HG03354 (cell line): ENCODE results near the gene STON1.
A peak's percentile ranks its signal among the peaks of the same experiment; 100 is the strongest.
"Not testable (repeated sequence)": the region's sequence is repeated elsewhere in the genome, so short reads cannot be mapped to it uniquely, and the experiment has no call there.

Experiments
- ATAC-seq: cut with Tn5 transposase; IDR thresholded peaks from one replicate; pipeline ENCODE4 v1.9.1; 2021; ENCODE audit warnings: mild to moderate bottlenecking; ENCODE audit not compliant: unreplicated experiment, poor library complexity, severe bottlenecking

The STON1 gene

GRCh38 chr2:48527226-48527885 is 2.6 kb upstream of the STON1 start:
- no peak for ATAC-seq

DNA sequence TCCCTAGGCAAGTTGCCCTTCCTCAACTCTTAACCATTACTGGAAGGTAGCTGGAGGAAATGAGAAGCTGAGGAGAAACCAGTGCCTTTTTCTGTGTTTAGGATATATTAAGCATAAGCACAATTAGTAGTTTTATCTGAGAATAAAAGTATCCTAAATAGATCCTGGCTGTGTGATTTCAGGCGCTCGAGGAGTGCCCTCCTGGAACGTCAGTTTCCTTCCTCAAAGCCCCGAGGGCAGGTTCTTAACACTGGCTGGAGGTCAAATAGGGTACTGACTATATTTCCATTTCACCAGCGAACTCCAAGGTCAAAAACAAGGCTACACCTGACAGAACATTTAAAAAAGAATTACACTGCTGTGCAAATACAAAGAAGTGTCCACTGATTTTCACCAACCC is 1.5 kb upstream of the STON1 start:
- no peak for ATAC-seq

DNA sequence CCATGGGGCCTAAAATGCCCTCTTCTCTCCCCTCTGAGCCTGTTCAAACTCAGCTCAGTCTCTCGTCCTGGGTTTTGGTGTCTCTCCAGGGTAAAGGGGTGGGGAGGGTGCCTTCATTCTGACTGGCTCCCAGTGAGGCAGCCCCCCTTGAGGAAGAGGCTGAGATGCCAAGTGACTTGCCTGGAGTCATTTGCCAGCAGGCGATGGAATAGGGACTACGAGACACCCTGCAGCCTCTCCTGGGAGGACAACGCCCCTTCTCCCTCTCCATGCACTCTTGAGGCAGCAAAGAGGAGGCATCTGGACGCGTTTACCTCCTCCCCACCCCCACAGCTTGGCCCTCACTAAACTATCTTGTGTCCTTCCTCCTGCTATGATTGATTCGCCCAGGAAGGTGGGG is 760 bp upstream of the STON1 start:
- no peak for ATAC-seq

DNA sequence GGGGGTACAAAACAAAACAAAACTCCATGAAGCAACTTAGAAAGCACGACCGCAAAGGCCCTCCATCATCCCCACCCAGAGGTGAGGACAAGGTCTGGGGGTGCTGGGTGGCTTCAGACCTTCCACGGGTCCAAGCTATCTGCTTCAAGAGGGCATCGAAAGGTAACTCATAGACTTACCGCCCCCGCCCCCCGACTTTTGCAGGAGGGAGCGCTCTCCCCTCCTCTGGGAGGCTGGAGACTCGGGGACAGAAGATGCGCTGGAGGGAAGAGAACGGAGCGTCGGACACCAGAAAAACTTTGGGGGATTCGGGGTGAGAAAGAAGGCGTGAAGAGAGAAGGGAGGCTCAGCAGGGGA is 300 bp upstream of the STON1 start:
- ATAC-seq, result peak; percentile 5

- no peak for ATAC-seq
These were observed 1.2 kb downstream of the STON1 start for GRCh38 chr2:48531141-48531648.

DNA sequence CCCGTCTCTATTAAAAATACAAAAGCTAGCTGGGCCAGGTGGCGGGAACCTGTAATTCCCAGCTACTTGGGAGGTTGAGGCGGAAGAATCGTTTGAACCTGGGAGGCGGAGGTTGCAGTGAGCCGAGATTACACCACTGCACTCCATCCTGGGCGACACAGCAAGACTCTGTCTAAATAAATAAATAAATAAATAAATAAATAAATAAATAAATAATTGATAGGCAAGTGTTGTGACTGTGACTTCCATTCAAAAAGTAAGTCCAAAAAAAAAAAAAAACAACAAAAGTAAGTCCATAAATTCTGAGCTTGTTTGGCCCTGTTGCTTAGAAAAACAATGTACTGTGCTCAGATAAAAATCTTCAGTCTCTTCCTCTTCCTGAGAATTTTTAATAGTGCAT is 2.2 kb downstream of the STON1 start:
- ATAC-seq, result no peak

- ATAC-seq, result no peak
These were observed 2.9 kb downstream of the STON1 start for GRCh38 chr2:48532824-48533223.

GRCh38 chr2:48534781-48535180 is 4.8 kb downstream of the STON1 start:
- no peak for ATAC-seq

GRCh38 chr2:48540237-48540935 is 10.4 kb downstream of the STON1 start:
- no peak for ATAC-seq

- ATAC-seq, result no peak
These were observed 11.9 kb downstream of the STON1 start for GRCh38 chr2:48541666-48542389.

GRCh38 chr2:48543895-48544294 is 13.9 kb downstream of the STON1 start:
- no peak for ATAC-seq

- no peak for ATAC-seq
These were observed 15.3 kb downstream of the STON1 start for GRCh38 chr2:48545244-48545643.

DNA sequence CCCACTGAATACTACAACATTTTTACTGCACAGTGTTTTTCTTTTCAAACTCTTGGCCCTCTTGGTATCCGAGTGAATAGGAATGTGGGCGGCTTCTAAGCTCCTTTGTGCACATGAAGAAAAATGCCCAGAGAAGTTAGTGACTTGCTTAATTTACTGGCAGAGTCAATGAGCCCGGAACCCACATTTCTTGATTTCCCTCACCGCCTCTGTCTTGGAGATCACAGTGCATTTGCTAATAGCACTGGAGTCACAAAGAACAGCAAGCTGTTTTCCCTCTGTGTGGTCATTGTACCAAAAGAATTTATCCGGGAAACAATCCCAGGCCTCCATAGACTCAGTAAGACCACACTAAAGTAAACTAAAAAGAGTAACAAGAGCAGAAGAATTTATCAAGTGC is 18.9 kb downstream of the STON1 start:
- ATAC-seq, result no peak

DNA sequence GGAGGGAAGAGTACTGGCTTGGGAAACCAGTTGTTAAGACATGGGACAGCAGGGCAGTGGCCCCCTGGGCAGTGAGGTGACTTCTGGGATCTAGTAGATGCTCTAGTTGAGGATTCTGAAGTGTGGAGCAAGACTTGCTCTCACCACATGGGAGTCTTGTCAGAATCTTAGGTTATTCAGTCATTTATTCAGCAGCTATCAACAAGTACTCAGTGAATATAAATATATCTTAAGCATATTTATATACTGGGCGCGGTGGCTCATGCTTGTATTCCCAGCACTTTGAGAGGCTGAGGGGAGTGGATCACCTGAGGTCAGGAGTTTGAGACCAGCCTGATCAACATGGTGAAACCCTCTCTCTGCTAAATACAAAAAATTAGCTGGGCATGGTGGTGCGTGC is 20.0 kb downstream of the STON1 start:
- ATAC-seq, result no peak

GRCh38 chr2:48551548-48551947 is 21.6 kb downstream of the STON1 start:
- ATAC-seq, result no peak

DNA sequence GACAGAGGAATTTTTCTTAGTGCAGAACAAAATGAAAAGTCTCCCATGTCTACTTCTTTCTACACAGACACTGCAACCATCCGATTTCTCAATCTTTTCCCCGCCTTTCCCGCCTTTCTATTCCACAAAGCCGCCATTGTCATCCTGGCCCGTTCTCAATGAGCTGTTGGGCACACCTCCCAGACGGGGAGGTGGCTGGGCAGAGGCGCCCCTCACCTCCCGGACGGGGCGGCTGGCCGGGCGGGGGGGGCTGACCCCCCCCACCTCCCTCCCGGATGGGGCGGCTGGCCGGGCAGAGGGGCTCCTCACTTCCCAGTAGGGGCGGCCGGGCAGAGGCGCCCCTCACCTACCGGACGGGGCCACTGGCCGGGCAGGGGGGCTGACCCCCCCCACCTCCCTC is 25.1 kb downstream of the STON1 start:
- not testable (repeated sequence) for ATAC-seq

GRCh38 chr2:48558456-48558855 is 28.5 kb downstream of the STON1 start:
- ATAC-seq, result no peak

DNA sequence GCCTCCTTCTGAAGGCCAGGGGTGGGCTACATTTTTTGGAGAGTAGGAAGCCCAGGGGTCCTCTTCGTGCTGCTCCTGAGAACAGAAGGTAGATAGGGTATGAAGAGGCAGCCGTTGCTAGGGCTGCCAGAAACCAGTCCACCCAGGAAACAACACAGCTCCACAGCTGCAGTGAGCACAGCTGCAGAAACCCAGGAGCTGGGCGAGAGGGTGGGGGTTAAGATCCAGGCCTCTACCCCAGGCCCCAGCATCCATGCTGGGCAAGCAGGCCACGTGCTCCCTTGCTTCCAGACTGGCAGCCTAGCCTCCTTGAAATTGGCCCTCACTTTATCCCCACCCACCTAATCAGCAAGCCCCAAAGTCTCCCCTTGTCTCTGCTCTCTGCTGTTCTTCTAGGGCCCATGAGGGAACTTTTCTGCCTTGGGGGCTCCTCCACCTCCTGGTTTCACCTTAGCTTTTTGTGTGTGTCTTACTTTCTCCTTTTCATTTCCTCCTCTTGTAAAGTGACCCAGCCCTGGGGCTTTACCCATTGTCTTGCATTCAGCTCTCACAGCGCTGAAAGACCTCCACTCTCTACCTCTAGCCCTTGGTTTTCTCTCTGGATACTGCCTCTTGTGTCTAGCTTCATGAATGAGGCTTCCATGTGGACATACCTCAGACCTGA is 30.7 kb downstream of the STON1 start:
- no peak for ATAC-seq

- ATAC-seq, result no peak
These were observed 32.3 kb downstream of the STON1 start for GRCh38 chr2:48562281-48562680.

- ATAC-seq, result no peak
These were observed 36.8 kb downstream of the STON1 start for GRCh38 chr2:48566592-48567310.
